Measurements from ENCODE around the gene UQCRHL.

DNA sequence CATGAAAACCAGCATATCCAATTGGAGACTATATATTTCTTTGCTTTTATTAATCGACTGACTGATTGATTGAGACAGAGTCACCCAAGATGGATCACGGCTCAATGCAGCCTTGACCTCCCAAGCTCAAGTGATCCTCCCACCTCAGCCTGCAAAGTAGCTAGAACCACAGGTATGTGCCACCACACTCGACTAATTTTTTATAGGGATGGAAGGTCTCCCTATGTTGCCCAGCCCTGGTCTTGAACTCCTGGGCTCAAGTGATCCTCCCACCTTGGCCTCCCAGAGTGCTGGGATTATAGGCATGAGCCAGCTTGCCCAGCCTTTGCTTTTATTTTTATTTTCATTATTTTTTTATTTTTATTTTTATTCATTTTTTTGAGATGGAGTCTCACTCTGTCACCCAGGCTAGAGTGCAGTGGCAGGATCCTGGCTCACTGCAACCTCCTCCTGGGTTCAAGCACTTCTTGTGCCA lies 45.4 kb upstream of the UQCRHL start:
- TF ChIP-seq POLR2AphosphoS5 (IDR thresholded peaks at IDR 0.05): no peak
- TF ChIP-seq, protein P1, sequence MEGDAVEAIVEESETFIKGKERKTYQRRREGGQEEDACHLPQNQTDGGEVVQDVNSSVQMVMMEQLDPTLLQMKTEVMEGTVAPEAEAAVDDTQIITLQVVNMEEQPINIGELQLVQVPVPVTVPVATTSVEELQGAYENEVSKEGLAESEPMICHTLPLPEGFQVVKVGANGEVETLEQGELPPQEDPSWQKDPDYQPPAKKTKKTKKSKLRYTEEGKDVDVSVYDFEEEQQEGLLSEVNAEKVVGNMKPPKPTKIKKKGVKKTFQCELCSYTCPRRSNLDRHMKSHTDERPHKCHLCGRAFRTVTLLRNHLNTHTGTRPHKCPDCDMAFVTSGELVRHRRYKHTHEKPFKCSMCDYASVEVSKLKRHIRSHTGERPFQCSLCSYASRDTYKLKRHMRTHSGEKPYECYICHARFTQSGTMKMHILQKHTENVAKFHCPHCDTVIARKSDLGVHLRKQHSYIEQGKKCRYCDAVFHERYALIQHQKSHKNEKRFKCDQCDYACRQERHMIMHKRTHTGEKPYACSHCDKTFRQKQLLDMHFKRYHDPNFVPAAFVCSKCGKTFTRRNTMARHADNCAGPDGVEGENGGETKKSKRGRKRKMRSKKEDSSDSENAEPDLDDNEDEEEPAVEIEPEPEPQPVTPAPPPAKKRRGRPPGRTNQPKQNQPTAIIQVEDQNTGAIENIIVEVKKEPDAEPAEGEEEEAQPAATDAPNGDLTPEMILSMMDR (IDR thresholded peaks at IDR 0.05): no peak
